WTC11 (cell line): Measurements from ENCODE around the gene SPATA3. TPM values are rescaled to one million over a fixed set of nuclear protein-coding genes. Genes with fewer than 3 reads are reported as not detected.

ENCODE experiments used
- ATF2 ChIP-seq: sonication (generic); formaldehyde crosslinking; IDR thresholded peaks from 2 replicates; pipeline ENCODE4 v1.8.1; 2022; ENCODE audit warnings: low read depth, missing genetic modification reagents, borderline replicate concordance
- CREM ChIP-seq: sonication (generic); formaldehyde crosslinking; IDR thresholded peaks from 2 replicates; pipeline ENCODE4 v1.8.1; 2022; ENCODE audit warnings: mild to moderate bottlenecking, missing genetic modification reagents, moderate library complexity
- E2F1 ChIP-seq: sonication (generic); formaldehyde crosslinking; IDR thresholded peaks from 2 replicates; pipeline ENCODE4 v1.8.0; 2022; ENCODE audit warnings: mild to moderate bottlenecking, missing genetic modification reagents
- E2F4 ChIP-seq: sonication (generic); formaldehyde crosslinking; IDR thresholded peaks from 2 replicates; pipeline ENCODE4 v1.8.1; 2022; ENCODE audit warnings: low read depth, mild to moderate bottlenecking, moderate library complexity, missing genetic modification reagents, borderline replicate concordance
- ELF4 ChIP-seq: sonication (generic); formaldehyde crosslinking; IDR thresholded peaks from 2 replicates; pipeline ENCODE4 v1.8.1; 2022; ENCODE audit warnings: low read depth, mild to moderate bottlenecking, moderate library complexity, missing genetic modification reagents
- EMX1 ChIP-seq: fragments of 250-450 bp; sonication (Bioruptor Pico); IDR thresholded peaks from 2 replicates; pipeline ENCODE4 v1.8.0; 2021; ENCODE audit warnings: mild to moderate bottlenecking
- ETV6 ChIP-seq: sonication (generic); formaldehyde crosslinking; IDR thresholded peaks from 2 replicates; pipeline ENCODE4 v1.8.1; 2022; ENCODE audit warnings: mild to moderate bottlenecking, missing genetic modification reagents
- FOXK1 ChIP-seq: sonication (generic); formaldehyde crosslinking; IDR thresholded peaks from 2 replicates; pipeline ENCODE4 v1.8.0; 2022; ENCODE audit warnings: mild to moderate bottlenecking, moderate library complexity, missing genetic modification reagents
- FOXP1 ChIP-seq: sonication (generic); formaldehyde crosslinking; IDR thresholded peaks from 2 replicates; pipeline ENCODE4 v1.8.0; 2022; ENCODE audit warnings: missing genetic modification reagents, mild to moderate bottlenecking, moderate library complexity, borderline replicate concordance
- GRHL2 ChIP-seq: fragments of 250-450 bp; sonication (Bioruptor Pico); IDR thresholded peaks from 2 replicates; pipeline ENCODE4 v1.8.0; 2022; ENCODE audit warnings: mild to moderate bottlenecking, moderate library complexity; ENCODE audit not compliant: insufficient replicate concordance, severe bottlenecking
- GTF2I ChIP-seq: fragments of 250-450 bp; sonication (Bioruptor Pico); conservative IDR thresholded peaks from 2 replicates; pipeline ENCODE4 v1.4.0; 2021; ENCODE audit warnings: mild to moderate bottlenecking
- NR1H2 ChIP-seq: sonication (generic); formaldehyde crosslinking; IDR thresholded peaks from 2 replicates; pipeline ENCODE4 v1.9.0; 2021; ENCODE audit warnings: mild to moderate bottlenecking, moderate library complexity, missing genetic modification reagents
- NR2C2 ChIP-seq: sonication (generic); formaldehyde crosslinking; IDR thresholded peaks from 2 replicates; pipeline ENCODE4 v1.8.0; 2022; ENCODE audit warnings: mild to moderate bottlenecking, missing genetic modification reagents
- SOX15 ChIP-seq: fragments of 250-450 bp; sonication (Bioruptor Pico); IDR thresholded peaks from 2 replicates; pipeline ENCODE4 v1.9.0; 2021; ENCODE audit warnings: mild to moderate bottlenecking
- TCF7 ChIP-seq: sonication (generic); formaldehyde crosslinking; IDR thresholded peaks from 2 replicates; pipeline ENCODE4 v1.8.0; 2022; ENCODE audit warnings: mild to moderate bottlenecking, low read depth, missing genetic modification reagents, moderate library complexity
- ZBTB43 ChIP-seq: sonication (generic); formaldehyde crosslinking; IDR thresholded peaks from 2 replicates; pipeline ENCODE4 v1.8.1; 2023; ENCODE audit warnings: mild to moderate bottlenecking, missing genetic modification reagents
- ZNF232 ChIP-seq: sonication (generic); formaldehyde crosslinking; IDR thresholded peaks from 2 replicates; pipeline ENCODE4 v1.8.0; 2022; ENCODE audit warnings: mild to moderate bottlenecking, missing genetic modification reagents
- ZNF281 ChIP-seq: sonication (generic); formaldehyde crosslinking; IDR thresholded peaks from 2 replicates; pipeline ENCODE4 v1.8.0; 2023; ENCODE audit warnings: mild to moderate bottlenecking, missing genetic modification reagents
- ZNF396 ChIP-seq: fragments of 250-450 bp; sonication (Bioruptor Pico); IDR thresholded peaks from 2 replicates; pipeline ENCODE4 v1.8.0; 2021; ENCODE audit warnings: mild to moderate bottlenecking, moderate library complexity, borderline replicate concordance
- ZNF512 ChIP-seq: sonication (generic); formaldehyde crosslinking; IDR thresholded peaks from 2 replicates; pipeline ENCODE4 v1.8.1; 2022; ENCODE audit warnings: missing genetic modification reagents, borderline replicate concordance
- ZNF671 ChIP-seq: fragments of 250-450 bp; sonication (Bioruptor Pico); IDR thresholded peaks from 2 replicates; pipeline ENCODE4 v1.8.0; 2021; ENCODE audit warnings: mild to moderate bottlenecking
- total RNA-seq: library from RNA; stranded (reverse); gene quantifications from 3 replicates; pipeline ENCODE4 v1.2.3, GENCODE V29; 2021
- TF ChIP-seq, protein P1 (sequence below): sonication (generic); formaldehyde crosslinking; IDR thresholded peaks from 2 replicates; pipeline ENCODE4 v1.8.1; 2023; ENCODE audit warnings: mild to moderate bottlenecking, missing genetic modification reagents, moderate library complexity
- TF ChIP-seq, protein P2 (sequence below): sonication (generic); formaldehyde crosslinking; IDR thresholded peaks from 2 replicates; pipeline ENCODE4 v1.8.0; 2023; ENCODE audit warnings: missing genetic modification reagents, mild to moderate bottlenecking, borderline replicate concordance

Gene SPATA3
- total RNA-seq, 1 experiment from 2014 or later, result not detected

- TF ChIP-seq E2F4 (no peak), ZNF396 (CRISPR knock-in tag) (no peak), ZNF281 (CRISPR knock-in tag) (no peak), ZBTB43 (CRISPR knock-in tag) (no peak), NR2C2 (CRISPR knock-in tag) (no peak), GRHL2 (no peak), ELF4 (CRISPR knock-in tag) (no peak), FOXK1 (peak; percentile 71; the same call in 1 of the 2 replicates), FOXP1 (CRISPR knock-in tag) (no peak), EMX1 (CRISPR knock-in tag) (no peak), GTF2I (CRISPR knock-in tag) (no peak), E2F1 (CRISPR knock-in tag) (no peak), ZNF512 (CRISPR knock-in tag) (no peak), NR1H2 (CRISPR knock-in tag) (no peak), SOX15 (CRISPR knock-in tag) (no peak), ETV6 (0 out of 2 replicates have a peak, but pooled peaks have one; percentile 8), TCF7 (no peak), ATF2 (CRISPR knock-in tag) (no peak), ZNF232 (CRISPR knock-in tag) (no peak), CREM (no peak), ZNF671 (CRISPR knock-in tag) (no peak)
- TF ChIP-seq, protein P1, sequence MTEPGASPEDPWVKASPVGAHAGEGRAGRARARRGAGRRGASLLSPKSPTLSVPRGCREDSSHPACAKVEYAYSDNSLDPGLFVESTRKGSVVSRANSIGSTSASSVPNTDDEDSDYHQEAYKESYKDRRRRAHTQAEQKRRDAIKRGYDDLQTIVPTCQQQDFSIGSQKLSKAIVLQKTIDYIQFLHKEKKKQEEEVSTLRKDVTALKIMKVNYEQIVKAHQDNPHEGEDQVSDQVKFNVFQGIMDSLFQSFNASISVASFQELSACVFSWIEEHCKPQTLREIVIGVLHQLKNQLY (CRISPR knock-in tag), result no peak
- TF ChIP-seq, protein P2, sequence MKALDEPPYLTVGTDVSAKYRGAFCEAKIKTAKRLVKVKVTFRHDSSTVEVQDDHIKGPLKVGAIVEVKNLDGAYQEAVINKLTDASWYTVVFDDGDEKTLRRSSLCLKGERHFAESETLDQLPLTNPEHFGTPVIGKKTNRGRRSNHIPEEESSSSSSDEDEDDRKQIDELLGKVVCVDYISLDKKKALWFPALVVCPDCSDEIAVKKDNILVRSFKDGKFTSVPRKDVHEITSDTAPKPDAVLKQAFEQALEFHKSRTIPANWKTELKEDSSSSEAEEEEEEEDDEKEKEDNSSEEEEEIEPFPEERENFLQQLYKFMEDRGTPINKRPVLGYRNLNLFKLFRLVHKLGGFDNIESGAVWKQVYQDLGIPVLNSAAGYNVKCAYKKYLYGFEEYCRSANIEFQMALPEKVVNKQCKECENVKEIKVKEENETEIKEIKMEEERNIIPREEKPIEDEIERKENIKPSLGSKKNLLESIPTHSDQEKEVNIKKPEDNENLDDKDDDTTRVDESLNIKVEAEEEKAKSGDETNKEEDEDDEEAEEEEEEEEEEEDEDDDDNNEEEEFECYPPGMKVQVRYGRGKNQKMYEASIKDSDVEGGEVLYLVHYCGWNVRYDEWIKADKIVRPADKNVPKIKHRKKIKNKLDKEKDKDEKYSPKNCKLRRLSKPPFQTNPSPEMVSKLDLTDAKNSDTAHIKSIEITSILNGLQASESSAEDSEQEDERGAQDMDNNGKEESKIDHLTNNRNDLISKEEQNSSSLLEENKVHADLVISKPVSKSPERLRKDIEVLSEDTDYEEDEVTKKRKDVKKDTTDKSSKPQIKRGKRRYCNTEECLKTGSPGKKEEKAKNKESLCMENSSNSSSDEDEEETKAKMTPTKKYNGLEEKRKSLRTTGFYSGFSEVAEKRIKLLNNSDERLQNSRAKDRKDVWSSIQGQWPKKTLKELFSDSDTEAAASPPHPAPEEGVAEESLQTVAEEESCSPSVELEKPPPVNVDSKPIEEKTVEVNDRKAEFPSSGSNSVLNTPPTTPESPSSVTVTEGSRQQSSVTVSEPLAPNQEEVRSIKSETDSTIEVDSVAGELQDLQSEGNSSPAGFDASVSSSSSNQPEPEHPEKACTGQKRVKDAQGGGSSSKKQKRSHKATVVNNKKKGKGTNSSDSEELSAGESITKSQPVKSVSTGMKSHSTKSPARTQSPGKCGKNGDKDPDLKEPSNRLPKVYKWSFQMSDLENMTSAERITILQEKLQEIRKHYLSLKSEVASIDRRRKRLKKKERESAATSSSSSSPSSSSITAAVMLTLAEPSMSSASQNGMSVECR (CRISPR knock-in tag), result 0 out of 2 replicates have a peak, but pooled peaks have one; percentile 53
Observed at GRCh38 chr2:230987137-230988020, 8.5 kb upstream of the SPATA3 start (continued).
